ENCODE data around the gene TECRL.

TECRL gene, protein sequence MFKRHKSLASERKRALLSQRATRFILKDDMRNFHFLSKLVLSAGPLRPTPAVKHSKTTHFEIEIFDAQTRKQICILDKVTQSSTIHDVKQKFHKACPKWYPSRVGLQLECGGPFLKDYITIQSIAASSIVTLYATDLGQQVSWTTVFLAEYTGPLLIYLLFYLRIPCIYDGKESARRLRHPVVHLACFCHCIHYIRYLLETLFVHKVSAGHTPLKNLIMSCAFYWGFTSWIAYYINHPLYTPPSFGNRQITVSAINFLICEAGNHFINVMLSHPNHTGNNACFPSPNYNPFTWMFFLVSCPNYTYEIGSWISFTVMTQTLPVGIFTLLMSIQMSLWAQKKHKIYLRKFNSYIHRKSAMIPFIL

GRCh38 chr4:64409300-64409699 lies at the start of gene TECRL:
TECRL (minus strand) TSS chr4:64409450; CDS start chr4:64409351, 99 bp downstream.
- no peak for DNase-seq

DNA sequence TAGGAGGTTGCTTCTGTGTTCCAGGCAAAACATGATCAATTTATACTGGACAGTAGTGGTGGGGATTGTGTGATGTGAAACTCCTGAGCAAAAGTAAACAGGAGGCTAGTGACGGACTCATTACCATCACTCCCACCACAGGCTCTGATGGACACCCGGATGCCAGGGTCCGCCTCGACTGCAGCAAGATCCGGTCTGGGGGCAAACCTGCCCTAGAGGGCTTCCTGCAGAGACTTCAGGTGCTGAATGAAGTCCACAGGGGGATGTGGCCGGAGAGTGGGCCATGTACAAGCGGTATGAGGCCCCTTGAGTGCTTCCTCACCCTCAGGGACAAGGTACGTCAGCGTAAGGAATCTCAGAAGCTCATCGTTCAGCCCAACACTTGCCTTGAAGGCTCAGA lies 23.4 kb upstream of the TECRL start:
- no peak for DNase-seq

- no peak for DNase-seq
Measured at GRCh38 chr4:64430933-64431332, 21.7 kb upstream of the TECRL start.

GRCh38 chr4:64417974-64418373 lies 8.7 kb upstream of the TECRL start:
- DNase-seq: no peak

DNA sequence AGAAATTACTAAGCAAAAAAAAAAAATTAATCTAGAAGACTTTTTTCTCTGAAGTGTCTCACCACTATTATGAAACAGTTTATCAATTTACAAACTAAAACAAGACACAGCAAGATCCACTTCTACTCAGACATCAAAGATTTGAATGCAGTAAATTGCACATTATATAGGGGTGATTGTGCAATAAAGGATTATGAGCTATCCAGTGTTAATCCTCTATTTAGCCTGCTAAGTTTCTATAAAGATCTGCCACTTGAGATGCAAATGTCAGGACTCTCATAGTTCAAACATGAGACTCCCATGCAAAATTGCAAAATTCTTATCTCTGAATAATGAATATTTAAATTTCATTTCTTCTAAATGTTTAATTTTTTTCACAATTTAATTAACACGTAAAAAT lies 2.2 kb downstream of the TECRL start:
- no peak for DNase-seq

DNA sequence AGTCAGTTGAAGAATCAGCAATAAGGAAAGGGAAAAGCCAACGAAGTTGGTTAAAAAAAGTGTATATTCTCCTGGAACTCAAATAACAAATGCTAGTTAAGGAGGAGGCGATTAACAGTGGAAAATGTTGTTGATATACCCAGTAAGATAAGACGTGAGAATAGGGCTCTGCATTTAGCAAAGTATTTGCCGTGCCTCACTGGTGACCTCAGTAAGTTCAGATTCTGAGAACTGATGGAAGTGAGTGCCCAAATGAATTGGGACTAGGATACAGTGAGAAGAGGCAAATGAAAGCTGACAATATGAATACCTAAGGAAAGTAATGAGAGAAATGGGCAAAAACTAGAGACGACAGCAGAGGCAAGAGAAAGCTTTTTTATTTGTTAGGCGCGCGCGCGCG lies 3.5 kb downstream of the TECRL start:
- no peak for DNase-seq

GRCh38 chr4:64402684-64403083 lies 6.6 kb downstream of the TECRL start:
- DNase-seq: no peak

DNA sequence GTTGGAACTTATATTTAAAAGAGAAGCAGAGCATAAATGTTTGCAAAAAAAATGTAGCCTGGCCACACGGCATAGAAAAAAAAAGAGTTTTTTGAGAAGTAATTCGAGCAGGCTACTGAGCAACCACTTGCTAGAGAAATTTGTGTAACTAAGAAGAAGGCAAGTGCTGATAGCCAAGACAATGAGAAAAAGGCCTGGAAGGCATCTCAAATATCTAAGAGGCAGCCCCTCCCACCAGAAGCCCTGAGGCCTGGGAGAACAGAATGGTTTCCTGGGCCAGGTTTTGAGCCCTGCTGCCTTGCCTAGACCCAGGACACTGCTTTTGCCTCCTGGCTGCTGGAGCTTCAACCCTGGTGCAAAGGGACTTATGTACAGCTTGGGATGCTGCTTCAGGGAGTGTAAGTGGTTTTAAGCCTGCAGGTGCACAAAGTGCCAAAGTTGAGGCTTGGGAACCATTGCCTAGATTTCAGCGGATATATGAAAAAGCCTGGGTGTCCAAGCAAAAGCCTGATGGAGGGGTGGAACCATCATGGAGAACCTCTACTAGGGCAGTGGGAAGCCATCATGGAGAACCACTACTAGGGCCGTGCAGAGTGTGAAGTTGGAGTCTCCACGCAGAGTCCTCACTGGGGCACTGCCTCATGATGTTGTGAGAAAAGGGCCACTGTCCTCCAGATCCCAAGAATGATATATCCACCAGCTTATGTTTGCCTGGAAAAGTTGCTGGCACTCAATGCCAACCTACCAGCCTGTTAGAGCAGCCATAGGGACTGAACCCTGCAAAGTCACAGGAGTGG lies 9.7 kb downstream of the TECRL start:
- DNase-seq: no peak

- DNase-seq: no peak
Measured at GRCh38 chr4:64394469-64394868, 14.8 kb downstream of the TECRL start.

DNA sequence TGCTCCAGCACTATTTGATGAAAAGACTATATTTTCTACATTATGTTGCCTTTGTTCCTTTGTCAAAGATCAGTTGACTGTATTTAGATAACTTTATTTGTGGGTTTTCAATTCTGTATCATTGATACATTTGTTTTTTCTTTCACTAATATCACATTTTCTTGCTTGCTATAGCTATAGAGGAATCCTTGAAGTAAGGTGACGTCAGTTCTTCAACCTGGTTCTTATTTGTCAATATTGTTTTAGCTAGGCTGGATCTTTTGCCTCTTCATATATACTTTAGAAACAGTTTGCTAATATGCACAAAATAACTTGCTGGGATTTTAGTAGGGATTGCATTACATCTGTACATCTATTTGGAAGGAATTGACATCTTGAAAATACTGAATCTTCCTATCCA lies 21.0 kb downstream of the TECRL start:
- DNase-seq: no peak

- no peak for DNase-seq
Measured at GRCh38 chr4:64385220-64385619, 24.0 kb downstream of the TECRL start.

- no peak for DNase-seq
Measured at GRCh38 chr4:64384237-64385203, 24.7 kb downstream of the TECRL start.

GRCh38 chr4:64368741-64369140 lies 40.5 kb downstream of the TECRL start:
- no peak for DNase-seq

DNA sequence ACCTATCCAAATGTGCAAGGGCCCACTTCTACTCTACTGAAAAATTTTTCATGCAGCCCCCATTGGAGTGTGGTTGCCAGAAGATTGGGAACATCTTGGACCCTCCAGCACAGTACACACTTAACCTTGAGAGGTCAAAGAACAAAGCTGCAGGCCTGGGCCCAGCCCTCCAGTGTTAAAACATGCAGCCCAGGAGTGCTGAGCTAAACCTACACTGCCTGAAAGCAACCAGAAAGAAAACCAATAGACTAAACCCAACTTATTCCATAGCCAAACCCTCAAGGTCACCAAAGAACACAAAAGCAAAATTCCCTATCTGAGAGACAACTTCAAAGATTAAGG lies 47.9 kb downstream of the TECRL start:
- DNase-seq: no peak

DNA sequence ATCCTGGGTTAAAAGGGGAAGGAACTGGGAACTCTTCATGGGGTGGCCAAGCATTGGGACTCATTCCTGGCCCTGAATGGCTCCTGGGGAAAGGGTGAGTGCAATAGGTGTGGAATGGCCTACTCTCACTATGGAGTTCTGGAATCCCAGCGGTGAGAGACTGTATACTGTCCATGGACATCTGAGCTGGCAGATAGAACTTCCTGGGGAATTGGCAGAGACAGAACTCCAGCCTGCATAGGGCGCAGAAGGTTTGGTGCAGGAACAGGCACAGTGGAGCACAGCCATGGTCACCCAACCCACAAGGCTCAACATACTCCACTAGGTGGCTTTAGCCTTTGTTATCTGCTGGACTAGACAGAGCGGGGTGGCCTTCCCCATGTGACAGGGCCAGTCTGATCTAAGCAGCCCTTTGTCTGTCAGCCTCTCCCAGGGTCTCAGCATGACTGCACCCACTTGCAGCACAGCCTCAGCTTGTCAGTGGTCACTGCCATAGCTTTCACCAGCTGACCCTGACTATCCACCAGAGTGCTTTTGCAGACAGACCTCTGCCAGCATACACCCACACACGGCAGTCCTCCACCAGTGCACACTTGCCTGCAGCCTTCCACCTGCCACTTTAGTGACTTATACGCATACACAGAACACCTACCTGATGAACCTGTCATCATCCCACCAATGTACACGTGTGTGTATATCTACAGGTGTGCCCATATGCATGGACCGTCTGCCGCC lies 48.4 kb downstream of the TECRL start:
- DNase-seq: no peak

- no peak for DNase-seq
Measured at GRCh38 chr4:64359489-64359888, 49.8 kb downstream of the TECRL start.

DNA sequence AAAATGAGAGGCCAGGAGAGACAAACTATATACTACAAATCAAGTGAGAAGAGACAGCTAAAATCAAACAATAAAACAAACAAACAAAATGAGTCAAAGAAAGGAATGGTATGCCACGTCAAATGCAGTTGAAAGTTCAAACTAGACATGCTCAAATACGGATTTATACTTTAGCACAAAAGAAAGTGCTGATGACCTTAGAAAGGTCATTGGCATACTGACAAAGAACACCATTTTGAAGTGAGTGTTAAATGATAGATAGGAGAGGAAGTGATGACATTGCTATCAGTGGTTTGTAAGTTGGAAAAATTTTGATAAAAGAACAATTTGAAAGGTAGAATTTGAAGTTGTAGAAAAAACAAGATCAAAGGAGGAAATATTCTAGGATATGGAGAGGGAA lies 55.3 kb downstream of the TECRL start:
- DNase-seq: no peak

DNA sequence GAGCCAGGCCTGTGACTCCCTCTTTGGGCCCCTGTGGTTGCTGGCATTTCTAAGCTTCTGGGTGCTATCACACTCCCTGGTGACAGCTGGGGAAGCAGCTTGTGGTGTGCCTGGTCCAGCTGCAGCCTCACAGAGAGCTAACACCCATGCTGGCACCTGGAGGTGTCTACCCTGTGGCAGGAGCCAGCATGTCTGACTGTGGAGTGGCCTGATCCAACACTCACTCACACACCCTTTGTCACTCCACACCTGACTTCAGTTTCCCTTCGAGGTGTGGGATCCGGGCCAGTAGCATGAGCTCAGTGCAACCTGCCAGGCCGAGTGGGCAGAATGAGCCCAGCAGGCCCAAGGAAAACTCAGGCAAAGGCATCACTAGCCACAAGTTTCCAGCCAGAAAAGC lies 67.5 kb downstream of the TECRL start:
- no peak for DNase-seq

GRCh38 chr4:64340218-64341110 lies 68.8 kb downstream of the TECRL start:
- no peak for DNase-seq

- DNase-seq: no peak
Measured at GRCh38 chr4:64334964-64335363, 74.3 kb downstream of the TECRL start.

GRCh38 chr4:64330143-64330542 lies 79.1 kb downstream of the TECRL start:
- DNase-seq: no peak

DNA sequence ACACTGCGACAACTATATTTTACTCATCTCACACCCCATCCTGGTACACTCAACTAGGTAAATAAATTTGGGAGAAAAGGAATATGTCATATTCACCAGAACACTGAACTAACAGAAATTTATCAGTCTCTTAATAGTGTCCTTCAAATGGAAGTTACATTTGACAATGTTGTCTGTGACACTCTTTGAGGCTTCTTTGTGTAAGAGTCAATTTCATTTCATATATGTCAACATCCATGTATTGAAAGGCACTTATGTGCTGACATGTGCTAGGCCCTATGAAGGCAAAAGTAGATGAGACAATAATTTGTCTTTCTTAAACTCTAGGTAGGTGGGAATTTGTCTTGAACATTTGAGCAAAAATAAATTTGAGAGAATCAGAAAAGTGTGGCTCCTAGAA lies 82.0 kb downstream of the TECRL start:
- no peak for DNase-seq
